B cell (primary cell): ENCODE results near the gene NCLN. TPM values are rescaled to one million over a fixed set of nuclear protein-coding genes. Genes with fewer than 3 reads are reported as not detected.

Source experiments
- ATAC-seq: fragments of 200-7000 bp; cut with Tn5 transposase; one replicate; pipeline ENCODE4 v1.10.0; 2021; ENCODE audit warnings: low read depth, mild to moderate bottlenecking, moderate number of reproducible peaks, moderate library complexity
- CTCF ChIA-PET: fragments of 350-600 bp; sonication (Branson Sonifier 250); formaldehyde crosslinking; loops from one replicate; lab custom pipeline; 2021; ENCODE audit warnings: antibody characterized with exemption, inconsistent platforms; lab: Charles Lee
- POLR2A ChIA-PET: fragments of 350-600 bp; sonication (Branson Sonifier 250); formaldehyde crosslinking; loops from one replicate; lab custom pipeline; 2021; ENCODE audit warnings: antibody characterized with exemption; lab: Charles Lee
- DNase-seq: peaks from one replicate; pipeline ENCODE4 v3.0.0; 2013
- H2AFZ ChIP-seq: 2 replicates; pipeline ENCODE4 v1.6.1; 2012; ENCODE audit warnings: mild to moderate bottlenecking, low read depth, low read length; ENCODE audit not compliant: insufficient read depth, poor library complexity, severe bottlenecking
- H3K27ac ChIP-seq, 2 donors: 1 replicate in 1 of 2; 2 replicates in 1 of 2; pipeline ENCODE4 v1.5.1; 2012 to 2013; ENCODE audit warnings: low read length in 2 of 2, mild to moderate bottlenecking in 2 of 2, moderate library complexity in 1 of 2
- H3K27me3 ChIP-seq, 4 experiments: fragments of 200-600 bp in 1 of 4; sonication (generic) in 1 of 4; replicated peaks in 1 of 4; 1 replicate in 2 of 4; 2 replicates in 2 of 4; pipeline versions ENCODE4 v1.6.1 to v1.7.0; 2013 to 2016; ENCODE audit warnings: low read length in 3 of 4, mild to moderate bottlenecking in 2 of 4, mixed read lengths in 1 of 4, moderate library complexity in 1 of 4; ENCODE audit not compliant: insufficient read depth in 4 of 4, control insufficient read depth in 3 of 4; ENCODE audit errors: control extremely low read depth in 1 of 4
- H3K36me3 ChIP-seq, 2 experiments: replicated peaks in 1 of 2; 1 replicate in 1 of 2; 2 replicates in 1 of 2; pipeline versions ENCODE4 v1.6.1 to v1.7.1; 2013; ENCODE audit warnings: low read length in 1 of 2; ENCODE audit not compliant: insufficient read depth in 2 of 2, control insufficient read depth in 1 of 2; ENCODE audit errors: control extremely low read depth in 1 of 2, extremely low read depth in 1 of 2
- H3K4me1 ChIP-seq, 2 donors: fragments of 200-600 bp in 1 of 2; sonication (generic) in 1 of 2; 1 replicate in 1 of 2; 2 replicates in 1 of 2; pipeline versions ENCODE4 v1.5.1 to v1.6.1; 2013 to 2017; ENCODE audit warnings: low read length in 2 of 2; ENCODE audit not compliant: control insufficient read depth in 2 of 2, insufficient read depth in 2 of 2
- H3K4me2 ChIP-seq: replicated peaks from 2 replicates; pipeline ENCODE3; 2012; ENCODE audit warnings: mild to moderate bottlenecking, low read depth, low read length; ENCODE audit not compliant: poor library complexity, severe bottlenecking
- H3K4me3 ChIP-seq, 5 experiments: fragments of 200-600 bp in 1 of 5; sonication (generic) in 1 of 5; 1 replicate in 3 of 5; 2 replicates in 2 of 5; pipeline versions ENCODE4 v1.5.1 to v1.7.0; 2011 to 2016; ENCODE audit warnings: low read length in 4 of 5, mild to moderate bottlenecking in 4 of 5, low read depth in 2 of 5, control low read depth in 1 of 5, moderate library complexity in 1 of 5; ENCODE audit not compliant: insufficient read depth in 1 of 5; ENCODE audit errors: control extremely low read depth in 1 of 5, extremely low read depth in 1 of 5
- H3K79me2 ChIP-seq: fragments of 200-600 bp; sonication (generic); one replicate; pipeline ENCODE4 v1.6.0; 2016; ENCODE audit warnings: low read length; ENCODE audit not compliant: control insufficient read depth, insufficient read depth
- H3K9ac ChIP-seq: fragments of 200-600 bp; sonication (generic); 2 replicates; pipeline ENCODE4 v1.6.1; 2017; ENCODE audit warnings: mild to moderate bottlenecking, low read length, moderate library complexity
- H3K9me3 ChIP-seq, 3 donors: one replicate each; pipeline versions ENCODE4 v1.6.1 to v1.7.1; 2013; ENCODE audit warnings: low read length in 2 of 3; ENCODE audit not compliant: control insufficient read depth in 2 of 3, insufficient read depth in 1 of 3; ENCODE audit errors: control extremely low read depth in 1 of 3
- H4K20me1 ChIP-seq: 2 replicates; pipeline ENCODE4 v1.6.0; 2012; ENCODE audit warnings: mild to moderate bottlenecking, low read length; ENCODE audit not compliant: insufficient read depth, control insufficient read depth, poor library complexity, severe bottlenecking
- H3K27ac Mint-ChIP-seq: one replicate; pipeline ENCODE4 v1.8.0; 2021; ENCODE audit warnings: mixed read lengths
- H3K27me3 Mint-ChIP-seq: one replicate; pipeline ENCODE4 v1.8.0; 2021; ENCODE audit warnings: mixed read lengths
- H3K4me1 Mint-ChIP-seq: one replicate; pipeline ENCODE4 v1.8.0; 2021; ENCODE audit warnings: mixed read lengths
- H3K4me3 Mint-ChIP-seq: one replicate; pipeline ENCODE4 v1.8.0; 2021; ENCODE audit warnings: mixed read lengths
- H3K9me3 Mint-ChIP-seq: one replicate; pipeline ENCODE4 v1.8.0; 2022; ENCODE audit warnings: mixed read lengths; ENCODE audit not compliant: insufficient read depth
- CTCF ChIP-seq: fragments of 200-600 bp; IDR thresholded peaks from one replicate; pipeline ENCODE4 v1.8.0; 2022; ENCODE audit warnings: antibody characterized with exemption, mild to moderate bottlenecking
- EZH2 ChIP-seq: IDR thresholded peaks from 2 replicates; pipeline ENCODE4 v1.6.1; 2012; ENCODE audit warnings: borderline replicate concordance, low read depth, mild to moderate bottlenecking, moderate library complexity, low read length; ENCODE audit not compliant: insufficient read depth, poor library complexity, severe bottlenecking
- WGBS: methylation state at CpG from one replicate; pipeline ENCODE4 v1.1.5; 2013; ENCODE audit warnings: missing lambda C conversion rate; ENCODE audit not compliant: insufficient coverage; 5-methylcytosine and 5-hydroxymethylcytosine counted together
- intact Hi-C: fragments of 100-400 bp; cut with micrococcal nuclease; formaldehyde crosslinking; loops from one replicate; pipeline ENCODE4 v1.10.0; 2022
- polyA plus RNA-seq: library from polyadenylated mRNA; depleted of rRNA; stranded (reverse); fragments of >200 nt; gene quantifications from 2 replicates; pipeline ENCODE4 v1.2.3, GENCODE V29; 2012
- total RNA-seq, 2 donors: library from RNA; stranded (reverse); fragments of 120-200 nt in 1 of 2; gene quantifications; 1 replicate in 1 of 2; 2 replicates in 1 of 2; pipeline versions ENCODE4 v1.2.3 to v1.2.4, GENCODE V29; 2013 to 2022

The NCLN gene
- total and polyA plus RNA-seq, 2 donors (not counting 1 experiment from before 2014, with no cell fraction given) = 55.0 to 82.0 TPM

GRCh38 chr19:3159565-3159964 is 26.2 kb upstream of the NCLN start:
- Histone ChIP-seq H3K4me3 (no peak overlapping the region), H4K20me1 (no peaks in the 10 kb centered on the region), H3K36me3 (no peaks in the 10 kb centered on the region), H2AFZ (no peak overlapping the region), H3K9ac (no peak overlapping the region), H3K27me3 (no peaks in the 10 kb centered on the region), H3K9me3 (peaks cover 0 to 17% (median 2%) of the 10 kb centered on the region in 3 donors), H3K4me1 (peaks cover 18 to 22% of the 10 kb centered on the region in 2 donors), H3K27ac (no peak overlapping the region), H3K4me2 (no peak overlapping the region), H3K79me2 (no peaks in the 10 kb centered on the region)
- ATAC-seq = no peak
- no peak for DNase-seq
- 92% methylated on average over 5 of the region's 8 CpGs for WGBS
- intact Hi-C loops = no loop called here
- no peaks in the 10 kb centered on the region for H3K27me3 Mint-ChIP-seq
- H3K27ac Mint-ChIP-seq = no peak overlapping the region
- H3K4me3 Mint-ChIP-seq = no peak overlapping the region
- ChIA-PET POLR2A (interaction anchor here (0.7 kb wide), 1 partner anchor 111 kb away, joined by 4 read pairs; no protein-coding TSS in a partner anchor), CTCF (interaction anchor here (0.9 to 4.5 kb wide), 4 partner anchors 13 to 183 kb away, joined by 3 to 55 read pairs (median 5); no protein-coding TSS in a partner anchor)
- no peak for TF ChIP-seq CTCF
- TF ChIP-seq EZH2 = no peak
- peaks cover 12% of the 10 kb centered on the region for H3K4me1 Mint-ChIP-seq
- H3K9me3 Mint-ChIP-seq = peaks cover 3% of the 10 kb centered on the region

DNA sequence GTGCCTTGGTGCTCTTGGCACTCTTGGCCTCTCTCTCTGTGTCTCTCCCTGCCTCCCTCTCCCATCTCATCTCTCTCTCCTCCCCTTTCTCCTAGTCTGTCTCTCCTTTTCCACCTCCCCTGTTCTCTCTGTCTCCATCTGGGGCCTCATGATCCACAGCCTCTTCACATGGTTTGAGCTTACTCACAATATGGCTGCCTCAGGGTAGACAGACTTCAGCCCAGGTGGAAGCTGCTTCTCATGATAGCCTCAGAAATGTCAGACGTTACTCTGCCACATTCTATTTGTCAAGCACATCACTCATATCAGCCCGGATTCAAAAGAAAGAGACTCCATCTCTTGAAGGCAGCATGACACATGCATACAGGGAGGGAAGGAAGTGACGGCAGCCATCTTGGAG is 25.5 kb upstream of the NCLN start:
- Histone ChIP-seq H3K4me2 (no peak overlapping the region), H3K4me3 (no peak overlapping the region), H2AFZ (no peak overlapping the region), H3K79me2 (no peaks in the 10 kb centered on the region), H3K27me3 (no peaks in the 10 kb centered on the region), H3K36me3 (no peaks in the 10 kb centered on the region), H3K9ac (no peak overlapping the region), H3K4me1 (peaks cover 12 to 15% of the 10 kb centered on the region in 2 donors), H4K20me1 (no peaks in the 10 kb centered on the region), H3K9me3 (peaks cover 0 to 20% (median 2%) of the 10 kb centered on the region in 3 donors), H3K27ac (no peak overlapping the region)
- TF ChIP-seq CTCF = no peak
- no peak for TF ChIP-seq EZH2
- ATAC-seq (no peak), DNase-seq (no peak)
- Mint-ChIP-seq H3K9me3 (peaks cover 3% of the 10 kb centered on the region), H3K27me3 (no peaks in the 10 kb centered on the region), H3K4me3 (no peak overlapping the region), H3K27ac (no peak overlapping the region), H3K4me1 (peaks cover 12% of the 10 kb centered on the region)
- WGBS = 100% methylated on average over 1 of the region's 3 CpGs
- POLR2A ChIA-PET = interaction anchor here (0.6 kb wide), 1 partner anchor 213 kb away, joined by 6 read pairs; no protein-coding TSS in a partner anchor
- CTCF ChIA-PET = interaction anchor here (0.9 to 4.5 kb wide), 4 partner anchors 14 to 184 kb away, joined by 3 to 55 read pairs (median 5); no protein-coding TSS in a partner anchor
- intact Hi-C loops = loop anchor here (10.0 kb wide), 1 partner anchor 85 kb away; no protein-coding TSS in a partner anchor
